Activated T-cell treated with anti-CD3 and anti-CD28 coated beads for 48 hours (primary cell): ENCODE measurements around the gene NOD1.
"Not testable (repeated sequence)": the region's sequence is repeated elsewhere in the genome, so short reads cannot be mapped to it uniquely, and the experiment has no call there.

ENCODE experiments used
- DNase-seq: peaks from one replicate; pipeline ENCODE4 v3.0.0-alpha.2; 2020; ENCODE audit warnings: low read depth

Gene NOD1

GRCh38 chr7:30478349-30479201, at the start of gene NOD1:
Gene NOD1, minus strand, starts transcription at chr7:30478784. Its CDS starts 21,863 bp downstream, at chr7:30456921.
- peak; percentile 73 for DNase-seq

- DNase-seq = not testable (repeated sequence)
Measured at GRCh38 chr7:30527297-30527696, 48.7 kb upstream of the NOD1 start.

GRCh38 chr7:30526163-30526562, 47.6 kb upstream of the NOD1 start:
- no peak for DNase-seq

- DNase-seq = no peak
Measured at GRCh38 chr7:30525429-30525828, 46.8 kb upstream of the NOD1 start.

- no peak for DNase-seq
Measured at GRCh38 chr7:30524545-30524944, 46.0 kb upstream of the NOD1 start.

- DNase-seq = no peak
Measured at GRCh38 chr7:30523466-30523865, 44.9 kb upstream of the NOD1 start.

- no peak for DNase-seq
Measured at GRCh38 chr7:30522159-30522558, 43.6 kb upstream of the NOD1 start.

- DNase-seq = no peak
Measured at GRCh38 chr7:30521532-30521931, 42.9 kb upstream of the NOD1 start.

- no peak for DNase-seq
Measured at GRCh38 chr7:30519122-30519521, 40.5 kb upstream of the NOD1 start.

- DNase-seq = no peak
Measured at GRCh38 chr7:30515761-30516160, 37.2 kb upstream of the NOD1 start.

GRCh38 chr7:30514776-30515175, 36.2 kb upstream of the NOD1 start:
- DNase-seq = no peak

- DNase-seq = no peak
Measured at GRCh38 chr7:30514177-30514576, 35.6 kb upstream of the NOD1 start.

- no peak for DNase-seq
Measured at GRCh38 chr7:30513762-30514161, 35.2 kb upstream of the NOD1 start.

GRCh38 chr7:30511973-30512662, 33.5 kb upstream of the NOD1 start:
- no peak for DNase-seq

GRCh38 chr7:30511494-30511893, 32.9 kb upstream of the NOD1 start:
- DNase-seq = no peak

- no peak for DNase-seq
Measured at GRCh38 chr7:30510124-30511075, 31.8 kb upstream of the NOD1 start.

- not testable (repeated sequence) for DNase-seq
Measured at GRCh38 chr7:30509171-30509857, 30.7 kb upstream of the NOD1 start.

- DNase-seq = not testable (repeated sequence)
Measured at GRCh38 chr7:30507346-30507900, 28.8 kb upstream of the NOD1 start.

GRCh38 chr7:30505174-30505697, 26.7 kb upstream of the NOD1 start:
- no peak for DNase-seq

GRCh38 chr7:30504301-30505173, 26.0 kb upstream of the NOD1 start, which contains the start of gene GGCT:
Gene GGCT, minus strand, starts transcription at chr7:30504829. Its CDS starts 120 bp downstream, at chr7:30504709.
- peak; percentile 95 for DNase-seq
